Tibial nerve (tissue), 3 donors: ENCODE results near the gene SDK1.

Experiments
- CTCF ChIP-seq, 5 experiments: fragments of 200-600 bp in 3 of 5; fragments of 450-650 bp in 2 of 5; sonication (generic) in 3 of 5; IDR thresholded peaks; one replicate each; pipeline ENCODE4 v1.5.1; 2016 to 2019; ENCODE audit warnings: antibody characterized with exemption in 5 of 5, mild to moderate bottlenecking in 3 of 5, moderate library complexity in 2 of 5
- POLR2A ChIP-seq, 2 donors: fragments of 450-650 bp; IDR thresholded peaks; one replicate each; pipeline ENCODE4 v1.6.1; 2017; ENCODE audit warnings: antibody characterized with exemption in 2 of 2, mild to moderate bottlenecking in 2 of 2, moderate library complexity in 2 of 2

- TF ChIP-seq POLR2A (IDR thresholded peaks at IDR 0.05) (no peak), CTCF (IDR thresholded peaks at IDR 0.05) (no peak)
These were observed 901.9 kb downstream of the SDK1 start for GRCh38 chr7:4202954-4203353.
